GM12878 (cell line): Measurements from ENCODE around the gene DDX5. TPM values are rescaled to one million over a fixed set of nuclear protein-coding genes. Genes with fewer than 3 reads are reported as not detected.
A peak's percentile ranks its signal among the peaks of the same experiment; 100 is the strongest.

Experiments
- ATF7 ChIP-seq: fragments of 450-650 bp; IDR thresholded peaks from 2 replicates; pipeline ENCODE4 v1.6.1; 2016; ENCODE audit warnings: low read depth, mild to moderate bottlenecking
- CBX3 ChIP-seq: fragments of 200-600 bp; sonication (generic); IDR thresholded peaks from 2 replicates; pipeline ENCODE4 v1.6.1; 2016; ENCODE audit warnings: low read depth, borderline replicate concordance
- EED ChIP-seq: sonication (generic); IDR thresholded peaks from 2 replicates; pipeline ENCODE4 v1.6.1; 2016; ENCODE audit warnings: antibody characterized with exemption, low read depth
- JUNB ChIP-seq: IDR thresholded peaks from 2 replicates; pipeline ENCODE4 v1.6.1; 2016; ENCODE audit warnings: antibody characterized with exemption, mild to moderate bottlenecking
- JUND ChIP-seq: IDR thresholded peaks from 2 replicates; pipeline ENCODE4 v1.6.1; 2012; ENCODE audit warnings: low read depth, mild to moderate bottlenecking, low read length, improper control_type of control experiment, moderate library complexity
- NR2C1 ChIP-seq: fragments of 450-650 bp; IDR thresholded peaks from 2 replicates; pipeline ENCODE4 v1.6.1; 2017; ENCODE audit warnings: antibody characterized with exemption, mild to moderate bottlenecking, moderate library complexity
- NRF1 ChIP-seq: conservative IDR thresholded peaks from 2 replicates; pipeline ENCODE4 v1.6.1; 2011; ENCODE audit warnings: mild to moderate bottlenecking, low read depth, low read length, improper control_type of control experiment
- POLR2A ChIP-seq: IDR thresholded peaks from 2 replicates; pipeline ENCODE4 v1.6.1; 2011; ENCODE audit warnings: low read depth, mild to moderate bottlenecking, low read length
- SIN3A ChIP-seq: IDR thresholded peaks from 2 replicates; pipeline ENCODE4 v1.6.1; 2012; ENCODE audit warnings: low read depth, low read length, improper control_type of control experiment
- YY1 ChIP-seq: IDR thresholded peaks from 2 replicates; pipeline ENCODE4 v1.6.1; 2011; ENCODE audit warnings: low read depth, mild to moderate bottlenecking, low read length
- ZNF24 ChIP-seq: fragments of 450-650 bp; IDR thresholded peaks from 2 replicates; pipeline ENCODE4 v1.6.1; 2017; ENCODE audit warnings: antibody characterized with exemption, mild to moderate bottlenecking
- ZZZ3 ChIP-seq: IDR thresholded peaks from 2 replicates; pipeline ENCODE4 v1.6.1; 2011; ENCODE audit warnings: low read depth; ENCODE audit not compliant: control insufficient read depth, insufficient read length
- polyA plus RNA-seq, 11 experiments: library from polyadenylated mRNA; depleted of rRNA in 4 of 11; unstranded in 6 of 11; stranded (reverse) in 5 of 11; fragments of >200 nt; fragmentation: Nextera tagmentation in 4 of 11; fragmentation: Illumina TruSeq in 1 of 11; extraction: Ambion mirVana in 4 of 11; extraction: Trizol in 1 of 11; gene quantifications; 1 replicate in 1 of 11; 2 replicates in 10 of 11; pipeline versions ENCODE4 v1.2.1 to v1.2.3, GENCODE V29; 2011 to 2016; ENCODE audit warnings: inconsistent platforms in 2 of 11, missing spikeins in 2 of 11, low read depth in 1 of 11
- total RNA-seq, 4 experiments: library from RNA; depleted of rRNA in 3 of 4; stranded (reverse); fragments of >200 nt in 3 of 4; fragmentation: Illumina TruSeq in 1 of 4; extraction: Trizol in 1 of 4; gene quantifications; 2 replicates each; pipeline versions ENCODE4 v1.2.1 to v1.2.3, GENCODE V29; 2013 to 2021
- TF ChIP-seq, protein P1 (sequence below): fragments of 450-650 bp; IDR thresholded peaks from 2 replicates; pipeline ENCODE4 v1.6.1; 2018; ENCODE audit warnings: borderline replicate concordance, mild to moderate bottlenecking; ENCODE audit not compliant: partially characterized antibody
- TF ChIP-seq, protein P2 (sequence below): fragments of 150-350 bp; IDR thresholded peaks from 2 replicates; pipeline ENCODE4 v1.6.1; 2016; ENCODE audit warnings: low read depth, low read length
- TF ChIP-seq, protein P3 (sequence below): fragments of 450-650 bp; IDR thresholded peaks from 2 replicates; pipeline ENCODE4 v1.6.1; 2016; ENCODE audit warnings: mild to moderate bottlenecking, moderate library complexity, borderline replicate concordance
- TF ChIP-seq, protein P4 (sequence below): fragments of 450-650 bp; IDR thresholded peaks from 2 replicates; pipeline ENCODE4 v1.6.1; 2017; ENCODE audit warnings: mild to moderate bottlenecking

DDX5 gene
- total and polyA plus RNA-seq, 10 of the 15 experiments (the other 5 are each of a cell fraction or from before 2014, with no cell fraction given) = 257 to 1,423 (median 719) TPM

DNA sequence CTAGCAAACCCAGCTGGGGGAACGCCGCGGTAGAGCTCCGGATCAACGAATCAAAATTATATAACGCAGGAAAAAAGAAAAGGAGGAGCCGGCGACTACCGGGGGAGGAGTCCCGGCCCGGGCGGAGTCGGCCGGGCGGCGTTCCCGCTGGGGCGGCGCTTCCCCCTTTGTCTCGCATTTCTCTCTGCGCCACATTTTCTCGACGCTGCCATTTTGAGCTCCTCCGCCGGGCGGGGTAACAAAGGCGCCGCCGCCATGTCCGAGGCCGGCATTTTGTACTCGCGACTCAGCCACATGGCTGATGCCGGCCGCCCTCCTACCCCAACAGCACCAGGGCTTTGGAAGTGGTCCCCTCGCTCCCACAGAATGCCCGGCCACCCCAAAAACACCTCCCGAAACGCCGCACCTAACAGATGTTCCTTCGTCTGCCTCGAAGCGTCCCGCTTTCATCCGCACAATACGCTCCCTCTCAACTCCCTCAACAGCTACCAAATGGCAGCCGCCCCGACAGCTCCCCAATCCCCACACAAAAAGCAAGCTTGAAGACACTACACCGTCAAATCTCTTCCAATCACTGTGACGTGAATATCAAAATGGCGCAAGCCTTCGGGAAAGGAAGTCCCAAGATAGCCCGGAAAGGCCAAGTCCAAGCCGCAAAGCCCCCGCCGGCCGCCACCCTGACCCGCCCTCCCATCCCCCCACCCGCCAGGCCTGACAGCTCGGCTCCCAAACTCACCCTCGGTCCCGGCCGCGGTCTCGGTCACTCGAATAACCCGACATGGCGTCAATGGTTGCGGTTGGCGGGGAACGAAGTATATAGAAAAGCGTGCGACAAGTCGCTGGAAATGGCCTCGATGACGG is 519 bp downstream of the DDX5 start (continued):
- TF ChIP-seq, protein P1, sequence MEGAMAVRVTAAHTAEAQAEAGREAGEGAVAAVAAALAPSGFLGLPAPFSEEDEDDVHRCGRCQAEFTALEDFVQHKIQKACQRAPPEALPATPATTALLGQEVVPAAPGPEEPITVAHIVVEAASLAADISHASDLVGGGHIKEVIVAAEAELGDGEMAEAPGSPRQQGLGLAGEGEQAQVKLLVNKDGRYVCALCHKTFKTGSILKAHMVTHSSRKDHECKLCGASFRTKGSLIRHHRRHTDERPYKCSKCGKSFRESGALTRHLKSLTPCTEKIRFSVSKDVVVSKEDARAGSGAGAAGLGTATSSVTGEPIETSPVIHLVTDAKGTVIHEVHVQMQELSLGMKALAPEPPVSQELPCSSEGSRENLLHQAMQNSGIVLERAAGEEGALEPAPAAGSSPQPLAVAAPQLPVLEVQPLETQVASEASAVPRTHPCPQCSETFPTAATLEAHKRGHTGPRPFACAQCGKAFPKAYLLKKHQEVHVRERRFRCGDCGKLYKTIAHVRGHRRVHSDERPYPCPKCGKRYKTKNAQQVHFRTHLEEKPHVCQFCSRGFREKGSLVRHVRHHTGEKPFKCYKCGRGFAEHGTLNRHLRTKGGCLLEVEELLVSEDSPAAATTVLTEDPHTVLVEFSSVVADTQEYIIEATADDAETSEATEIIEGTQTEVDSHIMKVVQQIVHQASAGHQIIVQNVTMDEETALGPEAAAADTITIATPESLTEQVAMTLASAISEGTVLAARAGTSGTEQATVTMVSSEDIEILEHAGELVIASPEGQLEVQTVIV = no peak
- TF ChIP-seq NRF1 = no peak
- no peak for TF ChIP-seq EED
- TF ChIP-seq ZZZ3 = no peak
- TF ChIP-seq NR2C1 = peak; percentile 67
- TF ChIP-seq, protein P2, sequence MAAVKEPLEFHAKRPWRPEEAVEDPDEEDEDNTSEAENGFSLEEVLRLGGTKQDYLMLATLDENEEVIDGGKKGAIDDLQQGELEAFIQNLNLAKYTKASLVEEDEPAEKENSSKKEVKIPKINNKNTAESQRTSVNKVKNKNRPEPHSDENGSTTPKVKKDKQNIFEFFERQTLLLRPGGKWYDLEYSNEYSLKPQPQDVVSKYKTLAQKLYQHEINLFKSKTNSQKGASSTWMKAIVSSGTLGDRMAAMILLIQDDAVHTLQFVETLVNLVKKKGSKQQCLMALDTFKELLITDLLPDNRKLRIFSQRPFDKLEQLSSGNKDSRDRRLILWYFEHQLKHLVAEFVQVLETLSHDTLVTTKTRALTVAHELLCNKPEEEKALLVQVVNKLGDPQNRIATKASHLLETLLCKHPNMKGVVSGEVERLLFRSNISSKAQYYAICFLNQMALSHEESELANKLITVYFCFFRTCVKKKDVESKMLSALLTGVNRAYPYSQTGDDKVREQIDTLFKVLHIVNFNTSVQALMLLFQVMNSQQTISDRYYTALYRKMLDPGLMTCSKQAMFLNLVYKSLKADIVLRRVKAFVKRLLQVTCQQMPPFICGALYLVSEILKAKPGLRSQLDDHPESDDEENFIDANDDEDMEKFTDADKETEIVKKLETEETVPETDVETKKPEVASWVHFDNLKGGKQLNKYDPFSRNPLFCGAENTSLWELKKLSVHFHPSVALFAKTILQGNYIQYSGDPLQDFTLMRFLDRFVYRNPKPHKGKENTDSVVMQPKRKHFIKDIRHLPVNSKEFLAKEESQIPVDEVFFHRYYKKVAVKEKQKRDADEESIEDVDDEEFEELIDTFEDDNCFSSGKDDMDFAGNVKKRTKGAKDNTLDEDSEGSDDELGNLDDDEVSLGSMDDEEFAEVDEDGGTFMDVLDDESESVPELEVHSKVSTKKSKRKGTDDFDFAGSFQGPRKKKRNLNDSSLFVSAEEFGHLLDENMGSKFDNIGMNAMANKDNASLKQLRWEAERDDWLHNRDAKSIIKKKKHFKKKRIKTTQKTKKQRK = no peak
- TF ChIP-seq SIN3A = peak; percentile 49; the same call in 1 of the 2 replicates
- TF ChIP-seq, protein P3, sequence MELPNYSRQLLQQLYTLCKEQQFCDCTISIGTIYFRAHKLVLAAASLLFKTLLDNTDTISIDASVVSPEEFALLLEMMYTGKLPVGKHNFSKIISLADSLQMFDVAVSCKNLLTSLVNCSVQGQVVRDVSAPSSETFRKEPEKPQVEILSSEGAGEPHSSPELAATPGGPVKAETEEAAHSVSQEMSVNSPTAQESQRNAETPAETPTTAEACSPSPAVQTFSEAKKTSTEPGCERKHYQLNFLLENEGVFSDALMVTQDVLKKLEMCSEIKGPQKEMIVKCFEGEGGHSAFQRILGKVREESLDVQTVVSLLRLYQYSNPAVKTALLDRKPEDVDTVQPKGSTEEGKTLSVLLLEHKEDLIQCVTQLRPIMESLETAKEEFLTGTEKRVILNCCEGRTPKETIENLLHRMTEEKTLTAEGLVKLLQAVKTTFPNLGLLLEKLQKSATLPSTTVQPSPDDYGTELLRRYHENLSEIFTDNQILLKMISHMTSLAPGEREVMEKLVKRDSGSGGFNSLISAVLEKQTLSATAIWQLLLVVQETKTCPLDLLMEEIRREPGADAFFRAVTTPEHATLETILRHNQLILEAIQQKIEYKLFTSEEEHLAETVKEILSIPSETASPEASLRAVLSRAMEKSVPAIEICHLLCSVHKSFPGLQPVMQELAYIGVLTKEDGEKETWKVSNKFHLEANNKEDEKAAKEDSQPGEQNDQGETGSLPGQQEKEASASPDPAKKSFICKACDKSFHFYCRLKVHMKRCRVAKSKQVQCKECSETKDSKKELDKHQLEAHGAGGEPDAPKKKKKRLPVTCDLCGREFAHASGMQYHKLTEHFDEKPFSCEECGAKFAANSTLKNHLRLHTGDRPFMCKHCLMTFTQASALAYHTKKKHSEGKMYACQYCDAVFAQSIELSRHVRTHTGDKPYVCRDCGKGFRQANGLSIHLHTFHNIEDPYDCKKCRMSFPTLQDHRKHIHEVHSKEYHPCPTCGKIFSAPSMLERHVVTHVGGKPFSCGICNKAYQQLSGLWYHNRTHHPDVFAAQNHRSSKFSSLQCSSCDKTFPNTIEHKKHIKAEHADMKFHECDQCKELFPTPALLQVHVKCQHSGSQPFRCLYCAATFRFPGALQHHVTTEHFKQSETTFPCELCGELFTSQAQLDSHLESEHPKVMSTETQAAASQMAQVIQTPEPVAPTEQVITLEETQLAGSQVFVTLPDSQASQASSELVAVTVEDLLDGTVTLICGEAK = no peak
- no peak for TF ChIP-seq CBX3
- TF ChIP-seq, protein P4, sequence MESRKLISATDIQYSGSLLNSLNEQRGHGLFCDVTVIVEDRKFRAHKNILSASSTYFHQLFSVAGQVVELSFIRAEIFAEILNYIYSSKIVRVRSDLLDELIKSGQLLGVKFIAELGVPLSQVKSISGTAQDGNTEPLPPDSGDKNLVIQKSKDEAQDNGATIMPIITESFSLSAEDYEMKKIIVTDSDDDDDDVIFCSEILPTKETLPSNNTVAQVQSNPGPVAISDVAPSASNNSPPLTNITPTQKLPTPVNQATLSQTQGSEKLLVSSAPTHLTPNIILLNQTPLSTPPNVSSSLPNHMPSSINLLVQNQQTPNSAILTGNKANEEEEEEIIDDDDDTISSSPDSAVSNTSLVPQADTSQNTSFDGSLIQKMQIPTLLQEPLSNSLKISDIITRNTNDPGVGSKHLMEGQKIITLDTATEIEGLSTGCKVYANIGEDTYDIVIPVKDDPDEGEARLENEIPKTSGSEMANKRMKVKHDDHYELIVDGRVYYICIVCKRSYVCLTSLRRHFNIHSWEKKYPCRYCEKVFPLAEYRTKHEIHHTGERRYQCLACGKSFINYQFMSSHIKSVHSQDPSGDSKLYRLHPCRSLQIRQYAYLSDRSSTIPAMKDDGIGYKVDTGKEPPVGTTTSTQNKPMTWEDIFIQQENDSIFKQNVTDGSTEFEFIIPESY = peak; percentile 25; the same call in 1 of the 2 replicates
- TF ChIP-seq ZNF24 = no peak
- peak; percentile 98 for TF ChIP-seq YY1
- TF ChIP-seq ATF7 = no peak
- TF ChIP-seq POLR2A = no peak; the same call in none of the 2 replicates
- TF ChIP-seq JUND = no peak
- no peak for TF ChIP-seq JUNB
